Lung microvascular endothelial cell (primary cell): Measurements from ENCODE around the gene KIAA1755. TPM values are rescaled to one million over a fixed set of nuclear protein-coding genes. Genes with fewer than 3 reads are reported as not detected.
"Not testable (repeated sequence)": the region's sequence is repeated elsewhere in the genome, so short reads cannot be mapped to it uniquely, and the experiment has no call there.

ENCODE experiments used
- DNase-seq, 2 donors: peaks; one replicate each; pipeline versions ENCODE4 v3.0.0 to v3.0.0-alpha.2; 2010; ENCODE audit warnings: low read depth in 2 of 2
- total RNA-seq: library from RNA; depleted of rRNA; stranded (reverse); fragments of >200 nt; gene quantifications from 2 replicates; pipeline ENCODE4 v1.2.1, GENCODE V29; 2014

Gene KIAA1755
- total RNA-seq, 1 donor from 2014 or later = not detected

DNA sequence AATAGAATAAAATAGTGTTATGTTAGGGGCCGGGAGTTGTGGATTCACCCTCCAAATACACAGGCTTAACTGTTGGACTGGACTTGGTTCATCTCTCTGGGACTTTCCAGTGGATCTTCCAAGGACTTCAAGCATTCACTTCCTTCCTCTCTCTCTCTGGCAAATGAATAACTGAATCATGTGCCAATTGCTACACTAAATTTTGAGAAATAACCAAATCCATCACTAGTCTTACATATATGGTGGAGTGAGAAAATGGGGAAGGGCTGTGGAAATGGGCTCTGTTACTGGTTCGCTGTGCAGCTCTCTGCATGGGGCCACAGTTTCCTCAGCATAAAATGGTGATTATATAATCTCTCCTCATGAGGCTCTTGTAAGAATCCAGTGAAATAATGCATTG, 6.8 kb upstream of the KIAA1755 start:
- peak in 1 of 2 donors; percentile 65 for DNase-seq

DNA sequence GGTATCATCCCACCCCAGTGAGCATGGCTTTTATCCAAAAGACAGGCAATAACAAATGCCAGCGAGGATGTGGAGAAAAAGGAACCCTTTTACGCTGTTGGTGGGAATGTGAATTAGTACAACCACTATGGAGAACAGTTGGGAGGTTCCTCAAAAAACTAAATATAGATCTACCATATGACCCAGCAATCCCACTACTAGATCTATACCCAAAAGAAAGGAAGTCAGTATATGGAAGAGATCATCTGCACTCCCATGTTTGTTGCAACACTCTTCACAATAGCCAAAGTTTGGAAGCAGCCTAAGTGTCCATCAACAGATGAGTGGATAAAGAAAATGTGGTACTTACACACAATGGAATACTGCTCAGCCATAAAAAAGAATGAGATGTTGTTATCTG, 5.9 kb upstream of the KIAA1755 start:
- DNase-seq = no peak

DNA sequence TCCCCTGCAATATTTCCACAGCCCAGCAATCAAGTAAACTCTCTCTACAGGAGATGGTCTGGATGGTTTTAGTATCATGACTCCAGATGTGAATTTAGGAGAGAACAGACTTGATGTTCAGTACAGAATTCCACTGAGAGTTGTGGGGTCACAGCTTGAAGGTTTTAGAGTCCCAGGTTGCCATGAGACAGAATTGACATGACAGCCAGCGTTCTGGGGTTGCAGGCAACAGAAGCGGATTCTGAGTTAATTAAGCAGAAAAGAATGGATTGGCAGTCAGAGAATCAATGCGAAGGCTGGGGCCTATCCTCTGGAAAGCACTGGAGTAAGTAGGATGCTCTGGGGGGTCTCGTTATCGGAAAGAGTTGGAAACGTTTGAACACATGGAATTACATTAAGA, 2.4 kb upstream of the KIAA1755 start:
- DNase-seq = no peak

DNA sequence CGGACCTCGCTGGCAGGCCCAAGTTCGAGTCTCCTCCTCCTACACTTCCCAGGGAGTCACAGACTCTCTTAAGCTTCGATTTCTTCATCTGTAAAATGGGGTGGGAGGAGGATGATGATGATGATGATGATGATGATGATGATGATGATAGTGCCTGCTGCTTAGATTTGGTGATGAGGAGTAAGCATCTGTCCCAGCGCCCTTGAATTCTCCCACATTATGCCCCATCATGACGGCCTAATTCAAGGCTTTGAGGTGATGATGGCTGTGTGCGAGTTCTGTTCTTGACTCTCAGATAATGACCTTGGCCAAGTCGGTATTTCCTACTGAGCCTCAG, 487 bp upstream of the KIAA1755 start:
- no peak for DNase-seq

DNA sequence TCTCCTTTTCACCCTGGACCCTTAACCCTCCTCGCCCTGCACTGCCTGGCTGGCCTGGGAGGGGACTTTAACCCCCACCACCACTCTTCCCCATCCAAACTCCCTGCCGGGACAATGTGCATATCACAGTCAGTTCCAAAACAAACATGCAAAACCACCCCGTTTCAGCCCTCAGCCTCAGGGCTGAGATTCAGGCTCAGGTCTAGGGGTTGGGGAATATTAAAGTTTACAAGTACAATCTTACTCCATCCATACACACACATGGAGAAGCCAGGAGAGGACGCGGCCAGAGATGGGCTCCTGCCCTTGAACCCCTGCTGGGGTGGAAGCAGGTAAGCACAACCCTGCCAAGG, 534 bp downstream of the KIAA1755 start:
- no peak for DNase-seq

DNA sequence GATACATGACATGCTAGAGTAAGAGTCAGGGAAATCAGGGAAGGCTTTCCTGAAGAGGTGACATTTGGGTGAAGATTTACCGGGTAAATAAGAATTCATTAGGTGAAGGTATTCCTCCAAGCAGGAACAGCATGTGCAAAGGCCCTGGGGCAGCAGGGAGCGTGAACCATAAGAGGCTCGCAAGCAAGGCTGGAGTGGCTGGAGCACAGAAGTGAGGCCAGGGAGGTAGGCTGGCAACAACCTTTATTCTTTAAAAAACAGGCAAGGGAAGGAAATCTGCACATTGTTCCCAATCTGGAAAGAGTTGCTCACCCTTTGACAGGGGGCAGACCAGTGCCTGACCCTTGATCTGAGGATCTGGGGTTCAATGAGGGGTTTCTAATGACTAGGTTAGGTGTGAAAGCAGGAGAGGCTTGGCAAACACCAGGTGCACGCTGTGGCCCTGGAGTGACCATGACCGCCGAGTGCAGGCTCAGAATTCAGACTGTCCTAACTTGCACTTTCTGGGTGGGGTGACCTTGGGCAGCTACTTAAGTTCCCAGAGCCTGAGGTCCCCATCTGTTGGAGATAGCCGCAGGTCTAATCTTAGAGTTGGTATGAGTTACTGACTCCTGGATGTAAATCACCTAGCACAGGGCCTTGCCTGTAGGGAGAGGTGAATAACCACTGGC, 1.9 kb downstream of the KIAA1755 start:
- no peak for DNase-seq

DNA sequence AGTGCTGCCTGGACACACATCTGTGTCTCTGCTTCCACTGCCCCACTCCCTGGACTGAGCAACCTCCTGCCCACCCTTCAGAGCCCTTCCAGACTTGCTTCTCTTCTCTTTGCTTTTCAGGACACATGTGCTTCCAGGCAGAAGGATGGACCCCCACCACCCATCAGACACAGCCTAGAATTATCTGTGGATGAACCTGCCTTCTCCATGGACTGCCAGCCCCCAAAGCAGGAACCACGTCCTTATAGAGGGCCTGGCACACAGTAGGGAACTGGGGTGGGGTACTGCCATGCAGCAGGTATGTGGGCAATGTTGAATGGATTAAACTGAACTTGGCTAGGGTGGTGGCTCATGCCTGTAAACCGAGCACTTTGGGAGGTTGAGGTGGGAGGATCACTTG, 3.6 kb downstream of the KIAA1755 start:
- DNase-seq = no peak

DNA sequence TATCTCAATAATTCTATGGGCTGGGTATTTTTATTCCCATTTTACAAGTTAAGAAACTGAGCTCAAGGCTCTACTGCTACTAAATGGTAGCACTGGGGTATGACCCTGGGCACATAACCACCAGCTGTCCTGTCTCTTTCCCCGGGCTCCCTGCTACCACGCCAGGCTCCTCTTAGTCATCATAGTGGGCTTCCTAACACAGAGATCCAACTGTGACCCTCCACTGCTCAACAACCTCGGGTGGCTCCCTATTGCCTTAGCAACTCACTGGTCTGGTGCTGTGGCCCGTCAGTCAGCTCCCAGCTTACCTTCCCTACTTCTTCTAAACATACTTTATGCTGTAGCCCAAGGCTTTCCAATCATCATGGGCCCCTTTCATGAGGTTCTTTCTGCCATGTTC, 4.5 kb downstream of the KIAA1755 start:
- no peak for DNase-seq

DNA sequence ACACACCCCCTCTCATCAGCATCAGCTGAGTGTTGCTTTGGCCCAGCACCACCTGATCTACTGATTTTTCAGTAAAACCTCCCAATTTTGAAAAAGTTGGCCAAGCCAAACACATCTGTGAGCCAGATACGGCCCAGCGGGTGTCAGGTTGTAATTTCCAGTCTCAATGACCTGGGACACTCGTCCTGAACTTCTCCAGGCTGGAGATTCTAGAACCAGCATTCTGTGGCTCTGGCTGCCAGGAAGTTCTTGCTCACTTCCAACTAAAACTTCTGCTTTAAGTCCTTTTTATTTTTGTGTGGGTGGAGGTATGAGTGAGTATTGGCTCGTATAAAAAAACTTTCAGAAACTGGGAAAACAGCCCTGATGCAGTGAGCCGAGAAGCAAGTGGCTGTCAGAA, 5.1 kb downstream of the KIAA1755 start:
- DNase-seq = no peak

DNA sequence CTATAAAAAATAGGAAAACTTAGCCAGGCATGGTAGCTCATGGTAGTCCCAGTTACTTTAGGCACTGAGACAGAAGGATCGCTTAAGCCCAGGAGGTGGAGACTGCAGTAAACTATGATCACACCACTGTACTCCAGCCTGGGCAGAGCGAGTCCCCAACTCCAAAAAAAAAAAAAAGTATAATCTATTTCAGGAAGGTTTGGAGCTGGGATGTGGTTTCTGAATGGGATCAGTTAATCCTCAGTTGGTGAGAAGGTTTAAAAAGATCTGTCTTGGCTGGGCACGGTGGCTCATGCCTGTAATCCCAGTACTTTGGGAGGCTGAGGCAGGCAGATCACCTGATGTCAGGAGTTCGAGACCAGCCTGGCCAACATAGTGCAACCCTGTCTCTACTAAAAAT, 5.9 kb downstream of the KIAA1755 start:
- DNase-seq = not testable (repeated sequence)

DNA sequence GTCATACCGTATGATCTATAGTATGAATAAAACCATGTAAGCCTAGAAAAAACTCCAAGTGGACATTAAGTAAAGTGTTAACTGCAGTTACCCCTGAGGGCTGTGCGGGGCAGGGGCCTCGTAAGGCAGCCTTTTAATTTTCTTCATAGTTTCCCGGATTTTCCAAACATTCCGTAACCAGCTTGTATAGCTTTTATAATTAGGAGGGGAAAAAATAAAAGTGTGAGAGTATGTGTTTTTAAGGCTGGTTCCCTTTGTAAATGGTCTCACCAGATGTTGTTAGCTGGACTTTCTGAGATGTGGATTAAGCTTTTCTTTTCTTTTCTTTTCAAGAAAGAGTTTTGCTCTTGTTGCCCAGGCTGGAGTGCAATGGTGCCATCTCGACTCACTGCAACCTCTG, 7.0 kb downstream of the KIAA1755 start:
- no peak for DNase-seq

DNA sequence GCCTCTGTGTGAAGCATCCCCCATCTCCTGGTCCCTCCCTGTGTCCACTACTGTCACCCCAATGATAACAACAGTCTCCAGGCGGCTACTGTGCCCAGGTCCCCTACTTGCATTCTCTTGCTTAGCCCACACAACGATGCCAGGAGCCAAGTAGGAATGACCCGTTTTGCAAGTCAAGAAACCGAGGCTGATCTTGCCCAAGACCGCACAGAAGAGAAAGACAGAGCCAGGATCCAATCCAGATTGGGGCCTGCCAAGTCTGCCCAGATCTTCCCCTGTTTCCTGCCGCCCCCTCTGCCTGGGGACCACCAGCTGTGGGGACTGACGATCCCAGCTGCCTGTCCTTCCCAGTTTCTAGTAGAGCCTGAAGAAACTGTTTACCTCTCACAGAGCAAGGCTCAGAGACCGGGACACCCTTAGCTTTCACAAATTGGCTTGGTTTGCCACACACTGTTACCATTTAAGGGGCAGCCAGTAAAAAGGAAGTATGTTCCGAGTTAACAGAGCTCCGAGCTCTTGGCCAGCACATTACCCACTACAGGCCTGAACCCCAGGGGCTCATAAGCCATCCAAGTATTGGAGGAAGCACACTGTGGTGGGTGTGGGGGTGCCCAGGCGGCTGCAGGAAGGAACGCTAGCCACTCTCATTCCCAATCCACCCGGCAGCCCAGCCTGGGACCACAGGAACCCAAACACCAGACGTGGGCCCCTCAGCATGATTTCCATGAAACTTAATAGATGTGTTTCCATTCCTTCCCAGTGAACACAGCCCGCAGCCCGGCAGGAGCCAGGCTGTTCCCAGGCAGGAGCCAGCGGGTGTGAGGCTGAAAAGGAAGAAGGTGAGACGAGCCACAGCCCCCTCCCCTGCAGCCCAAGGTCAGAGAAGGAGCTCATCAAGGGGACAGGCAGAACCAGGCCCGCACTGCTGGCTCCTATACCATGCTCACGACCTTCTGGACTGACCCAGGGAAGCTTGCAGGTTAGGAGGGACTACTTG, 7.9 kb downstream of the KIAA1755 start:
- no peak for DNase-seq

DNA sequence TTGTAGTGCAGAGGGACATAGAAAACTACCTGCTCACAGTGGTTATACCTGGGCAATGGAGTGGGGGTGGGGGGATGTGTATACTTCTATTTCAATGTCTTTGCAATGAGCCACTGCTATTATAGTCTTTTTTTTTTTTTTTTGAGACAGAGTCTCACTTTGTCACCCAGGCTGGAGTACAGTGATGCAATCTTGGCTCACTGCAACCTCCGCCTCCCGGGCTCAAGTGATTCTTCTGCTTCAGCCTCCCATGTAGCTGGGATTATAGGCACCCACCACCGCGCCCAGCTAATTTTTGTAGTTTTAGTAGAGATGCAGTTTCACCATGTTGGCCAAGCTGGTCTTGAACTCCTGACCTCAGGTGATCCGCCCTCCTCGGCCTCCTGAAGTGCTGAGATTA, 9.1 kb downstream of the KIAA1755 start:
- not testable (repeated sequence) for DNase-seq

DNA sequence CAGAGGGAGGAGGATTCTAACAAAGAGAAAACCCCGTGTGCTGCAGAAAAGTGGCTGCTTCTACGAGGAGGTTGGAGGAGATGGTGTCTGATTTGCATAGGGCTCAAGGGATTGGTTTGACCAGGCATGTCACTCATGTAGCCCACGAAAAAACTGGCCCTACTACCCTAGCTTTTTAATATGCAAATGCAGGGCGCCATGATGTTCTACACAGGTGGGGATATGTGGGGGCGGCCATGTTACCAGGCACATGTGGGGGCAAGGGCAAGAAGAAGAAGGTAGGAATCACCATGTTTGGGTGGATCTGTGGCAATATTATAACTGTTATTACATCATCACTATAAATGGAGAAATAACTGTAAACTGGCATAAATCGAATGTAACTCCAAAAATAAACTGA, 9.9 kb downstream of the KIAA1755 start:
- no peak for DNase-seq

DNA sequence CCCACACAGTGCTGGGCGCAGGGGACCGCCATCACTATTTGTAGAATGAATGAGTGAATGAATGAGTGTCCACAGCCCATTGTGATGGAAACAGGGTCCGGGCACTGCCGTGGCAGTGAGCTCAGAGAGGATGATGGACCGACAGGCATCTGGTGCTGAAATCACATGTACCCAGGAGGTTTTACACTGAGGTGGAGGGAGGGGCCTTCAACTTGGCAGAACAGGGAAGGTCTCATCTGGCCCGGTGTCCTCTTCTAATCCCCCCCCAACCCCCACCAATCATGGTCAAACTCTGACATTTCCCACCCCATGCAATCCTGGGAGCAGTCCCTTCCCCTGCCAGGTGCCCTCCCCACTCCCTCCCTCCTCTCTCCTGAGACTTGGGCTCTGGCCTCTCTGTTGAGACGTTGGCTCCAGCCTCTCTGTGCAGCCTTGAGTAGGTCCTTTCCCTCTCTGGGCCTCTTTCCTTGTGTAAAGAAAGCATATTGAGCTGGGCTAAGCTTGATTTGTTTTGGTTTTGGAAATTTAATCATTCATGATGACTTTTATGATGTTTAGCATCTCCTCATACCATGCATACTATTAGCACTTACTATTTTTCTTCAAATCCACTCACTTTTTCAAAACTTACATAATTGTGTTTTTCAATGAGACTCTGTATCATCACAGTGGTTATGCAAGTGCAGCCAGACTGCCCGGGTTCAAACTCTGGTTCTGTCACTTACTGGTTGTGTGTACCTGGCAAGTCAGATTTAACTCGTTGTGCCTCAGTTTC, 10.8 kb downstream of the KIAA1755 start:
- DNase-seq = no peak

DNA sequence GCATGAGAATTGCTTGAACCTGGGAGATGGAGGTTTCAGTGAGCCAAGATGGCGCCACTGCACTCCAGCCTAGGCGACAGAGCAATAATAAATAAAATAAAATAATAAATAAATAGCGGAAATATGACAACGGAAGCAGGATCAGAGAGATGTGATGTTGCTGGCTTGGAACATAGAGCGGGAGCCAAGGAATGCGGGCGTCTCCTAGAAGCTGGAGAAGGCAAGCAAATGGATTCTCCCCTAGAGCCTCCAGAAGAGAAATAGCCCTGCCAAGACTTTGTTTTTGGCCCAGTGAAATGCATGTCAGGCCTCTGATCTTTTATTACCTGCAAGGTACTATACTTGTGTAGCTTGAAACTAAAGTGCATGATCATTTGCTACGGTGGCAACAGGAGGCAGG, 12.4 kb downstream of the KIAA1755 start:
- no peak for DNase-seq

DNA sequence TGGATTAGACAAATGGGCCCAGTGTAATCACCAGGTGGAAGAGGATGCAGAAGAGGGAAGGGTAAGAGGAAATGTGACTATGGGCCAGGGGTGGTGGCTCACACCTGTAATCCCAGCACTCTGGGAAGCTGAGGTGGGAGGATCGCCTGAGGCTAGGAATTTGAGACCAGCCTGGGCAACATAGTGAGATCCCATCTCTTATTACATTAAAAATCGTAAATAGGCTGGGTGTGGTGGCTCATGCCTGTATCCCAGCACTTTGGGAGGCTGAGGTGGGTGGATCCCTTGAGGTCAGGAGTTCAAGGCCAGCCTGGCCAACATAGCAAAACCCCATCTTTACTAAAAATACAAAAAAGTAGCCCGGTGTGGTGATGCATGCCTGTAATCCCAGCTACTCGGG, 12.8 kb downstream of the KIAA1755 start:
- not testable (repeated sequence) for DNase-seq

DNA sequence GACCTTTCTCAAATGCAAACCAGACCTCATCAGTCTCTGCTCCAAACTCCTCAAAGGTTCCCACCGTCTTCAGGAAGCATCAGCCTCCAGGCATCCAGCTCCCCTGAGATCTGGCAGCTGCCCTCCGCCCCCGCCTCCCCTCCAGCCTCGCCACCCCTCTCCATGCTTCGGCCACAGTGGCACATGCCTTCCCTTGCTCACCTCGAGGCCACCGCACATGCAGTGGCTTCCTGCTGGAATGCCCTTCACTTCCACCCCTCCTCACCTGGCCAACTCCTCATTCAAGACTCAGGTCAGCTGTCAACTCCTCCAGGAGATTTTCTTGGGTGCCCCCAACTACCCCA, 13.4 kb downstream of the KIAA1755 start:
- DNase-seq = no peak

DNA sequence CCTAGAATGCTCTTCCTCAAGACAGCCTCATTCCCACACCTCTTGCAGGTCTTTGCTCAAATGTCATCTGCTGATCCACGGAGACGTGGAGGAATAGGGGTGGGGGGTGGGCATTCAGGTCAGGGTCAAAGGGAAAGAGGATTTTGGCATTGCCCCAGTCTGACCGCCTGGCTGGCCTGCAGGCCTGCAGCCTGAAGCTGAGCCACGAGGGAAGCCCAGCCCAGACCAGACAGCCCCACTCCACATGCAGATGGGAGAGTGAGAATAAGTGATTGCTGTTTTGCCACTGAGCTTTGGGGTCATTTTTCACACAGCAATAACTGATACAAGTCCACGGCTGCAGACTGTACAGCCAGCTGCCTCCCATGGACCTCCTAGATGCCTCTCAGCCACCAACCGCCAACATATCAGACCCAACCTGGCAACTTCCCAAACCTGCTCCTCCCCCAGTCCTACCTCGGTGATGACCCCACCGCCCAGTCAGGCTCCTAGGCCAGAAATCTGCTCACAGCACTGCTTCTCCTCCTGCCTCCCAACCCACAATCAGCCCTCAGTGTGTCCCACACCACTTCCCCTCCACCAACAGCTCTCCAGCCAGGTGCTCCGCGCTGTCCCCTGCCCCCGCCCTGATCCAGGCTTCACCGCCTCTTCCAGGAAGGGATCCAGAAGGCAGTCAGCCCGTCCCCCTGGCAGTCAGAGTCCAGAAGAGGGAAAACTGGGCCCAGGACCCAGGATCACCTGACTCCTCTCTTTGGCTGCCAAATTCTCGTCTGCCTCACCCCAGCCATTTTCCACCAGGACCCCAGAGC, 14.0 kb downstream of the KIAA1755 start:
- DNase-seq = no peak

DNA sequence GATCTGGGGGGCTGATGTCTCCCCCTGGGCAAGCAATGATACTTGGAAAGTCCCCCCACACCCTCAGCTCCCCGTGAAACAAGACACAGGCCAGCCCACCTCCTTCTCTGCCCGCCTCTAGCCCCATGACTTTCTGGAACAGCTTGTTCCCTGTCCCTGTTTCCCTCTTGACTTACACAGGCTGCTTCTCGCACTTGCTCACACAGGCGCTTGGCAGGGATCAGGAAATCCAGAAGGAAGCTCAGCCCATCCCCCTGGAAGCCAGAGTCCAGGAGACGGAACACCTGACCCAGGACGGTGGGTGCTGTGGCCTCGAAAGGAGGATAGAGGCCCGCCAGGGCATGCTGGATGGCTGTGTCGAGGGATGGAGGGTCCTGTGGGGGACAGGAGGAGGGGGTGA, 14.8 kb downstream of the KIAA1755 start:
- no peak for DNase-seq

DNA sequence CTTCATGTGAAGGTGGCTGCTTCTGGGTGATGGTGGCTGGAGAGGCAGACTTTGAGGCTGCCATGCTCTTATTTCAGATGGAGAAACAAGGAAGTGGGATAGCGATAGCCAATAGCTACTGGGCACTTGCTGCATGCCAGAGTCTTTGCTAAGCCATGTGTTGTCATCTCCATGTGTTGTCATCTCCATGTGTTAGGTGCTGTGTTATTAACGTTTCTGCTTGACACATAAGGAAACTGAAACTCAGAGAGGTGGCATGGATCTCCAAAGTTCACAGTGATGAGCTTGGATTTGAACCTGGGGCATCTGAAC, 16.9 kb downstream of the KIAA1755 start:
- DNase-seq = no peak
